ENCODE measurements around the gene DPH7.
"Not testable (repeated sequence)": the region's sequence is repeated elsewhere in the genome, so short reads cannot be mapped to it uniquely, and the experiment has no call there.

DPH7 gene

DNA sequence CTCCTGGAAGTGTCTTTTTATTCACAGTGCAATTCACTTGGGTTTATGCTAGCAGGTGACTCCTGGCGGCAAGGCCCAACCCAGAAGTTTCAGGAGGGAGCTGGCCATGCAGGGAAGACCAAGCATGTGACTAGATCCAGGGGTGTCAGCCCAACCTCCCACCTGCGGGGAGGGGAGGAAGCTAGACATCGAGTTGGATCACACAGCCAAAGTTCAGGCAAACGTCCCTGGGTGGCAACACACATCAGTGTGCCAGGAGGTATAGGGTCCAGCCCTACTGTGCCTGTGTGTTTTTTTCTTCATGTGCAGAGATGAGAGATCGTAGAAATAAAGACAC, 53.8 kb downstream of the DPH7 start:
- peaks cover 7% of the 10 kb centered on the region for H3K4me1 Mint-ChIP-seq
- H3K9me3 Mint-ChIP-seq: no peaks in the 10 kb centered on the region
- H3K27me3 Mint-ChIP-seq: no peaks in the 10 kb centered on the region
- peak overlapping the region; percentile 30 for H3K4me3 Mint-ChIP-seq
- H3K27ac Mint-ChIP-seq: no peak overlapping the region
- no peaks in the 10 kb centered on the region for H3K36me3 Mint-ChIP-seq

DNA sequence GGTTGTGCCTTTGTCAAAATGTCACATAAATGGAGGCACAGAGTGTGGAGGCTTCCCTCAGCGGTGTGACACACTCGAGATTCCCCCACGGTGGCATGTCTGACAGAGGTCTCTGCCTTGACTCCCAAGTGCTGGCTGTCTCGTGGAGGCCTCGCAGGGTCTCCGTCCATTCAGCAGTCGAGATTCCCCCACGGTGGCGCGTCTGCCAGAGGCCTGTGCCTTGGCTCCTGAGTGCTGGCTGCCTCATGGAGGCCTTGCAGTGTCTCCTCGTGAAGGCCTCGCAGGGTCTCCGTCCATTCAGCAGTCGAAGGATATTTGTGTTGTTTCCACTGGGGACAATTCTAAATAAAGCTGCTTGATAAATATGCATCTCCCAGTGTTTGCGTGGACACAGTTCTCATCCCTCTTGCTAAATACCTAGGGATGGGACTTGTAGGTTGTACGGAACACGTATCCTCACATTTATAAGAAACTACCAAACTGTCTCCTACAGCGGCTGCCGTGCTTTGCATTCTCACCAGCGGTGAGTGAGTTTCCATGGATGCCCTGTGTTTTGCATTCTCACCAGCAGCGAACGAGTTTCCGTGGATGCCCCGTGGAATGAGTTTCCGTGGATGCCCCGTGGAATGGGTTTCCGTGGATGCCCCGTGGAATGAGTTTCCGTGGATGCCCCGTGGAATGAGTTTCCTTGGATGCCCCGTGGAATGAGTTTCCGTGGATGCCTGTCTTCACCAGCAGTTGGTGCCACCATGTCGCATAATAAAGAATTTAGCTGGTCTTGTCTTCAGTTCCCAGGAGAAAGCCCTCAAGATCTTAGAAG, 54.4 kb downstream of the DPH7 start:
- H3K27me3 Mint-ChIP-seq: no peaks in the 10 kb centered on the region
- H3K4me1 Mint-ChIP-seq: peaks cover 7% of the 10 kb centered on the region
- no peak overlapping the region for H3K27ac Mint-ChIP-seq
- H3K36me3 Mint-ChIP-seq: no peaks in the 10 kb centered on the region
- no peaks in the 10 kb centered on the region for H3K9me3 Mint-ChIP-seq
- no peak overlapping the region for H3K4me3 Mint-ChIP-seq

DNA sequence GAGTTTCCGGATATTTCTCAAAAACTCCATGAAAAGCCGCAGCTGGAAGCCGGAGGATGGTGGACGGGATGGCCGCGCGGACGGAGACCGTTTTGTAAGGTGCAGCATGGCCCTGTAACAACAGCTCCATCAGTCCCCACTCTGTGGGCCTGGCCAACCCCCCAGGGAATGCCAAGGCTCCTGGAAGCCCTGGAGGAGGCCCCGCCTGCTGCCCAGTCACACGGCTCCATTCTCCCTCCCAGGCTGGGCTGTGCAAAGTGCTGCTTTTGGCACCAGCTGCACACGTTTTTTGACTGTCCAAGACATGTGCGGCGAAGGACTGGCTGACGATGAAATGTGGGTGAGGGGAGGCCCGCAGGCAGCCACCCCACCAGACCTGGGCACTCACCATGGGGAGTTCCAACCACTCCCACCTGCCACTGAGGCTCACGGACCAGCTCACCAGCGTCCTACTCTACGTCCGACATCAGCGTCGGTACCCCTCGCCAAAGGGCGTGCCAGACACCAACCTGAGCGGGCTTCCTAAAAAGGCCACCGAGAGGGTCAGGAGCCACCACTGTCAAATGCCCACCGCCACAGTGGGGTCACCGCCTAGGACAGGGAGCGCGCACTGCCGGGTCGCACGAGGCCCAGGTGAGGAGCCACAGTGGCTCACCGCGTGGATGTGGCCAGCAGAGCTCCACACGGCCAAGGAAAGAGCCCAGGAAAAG, 55.8 kb downstream of the DPH7 start:
- no peaks in the 10 kb centered on the region for H3K36me3 Mint-ChIP-seq
- H3K9me3 Mint-ChIP-seq: no peaks in the 10 kb centered on the region
- H3K4me3 Mint-ChIP-seq: no peak overlapping the region
- peaks cover 7% of the 10 kb centered on the region for H3K4me1 Mint-ChIP-seq
- no peak overlapping the region for H3K27ac Mint-ChIP-seq
- H3K27me3 Mint-ChIP-seq: no peaks in the 10 kb centered on the region

DNA sequence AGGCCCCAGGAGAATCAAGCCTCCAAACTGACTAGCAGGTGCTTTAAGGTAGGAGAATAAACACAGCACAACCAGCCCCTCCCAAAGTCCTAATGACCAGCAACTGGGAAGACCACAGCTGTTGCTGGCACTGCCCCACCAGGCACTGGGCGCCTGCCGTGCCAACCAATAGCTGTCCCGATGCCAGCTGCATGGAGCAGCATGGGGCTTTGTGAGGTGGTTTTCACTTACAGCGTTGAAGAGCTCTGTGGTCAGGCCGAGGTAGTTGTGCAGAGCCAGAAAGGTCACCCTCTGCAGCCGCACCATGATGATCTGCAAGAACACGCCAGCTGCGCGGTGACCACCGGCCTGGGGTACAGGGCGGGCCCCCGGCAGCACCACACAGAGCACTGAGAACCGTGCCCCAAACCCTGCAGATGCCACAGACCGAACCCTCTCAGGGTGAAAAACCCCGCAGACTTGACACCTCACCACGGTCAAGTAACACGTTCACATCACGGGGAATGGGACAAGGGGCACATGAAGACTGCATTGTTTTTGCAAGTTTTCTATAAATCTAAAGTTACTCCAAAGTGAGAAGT, 57.2 kb downstream of the DPH7 start:
- no peak overlapping the region for H3K4me3 Mint-ChIP-seq
- H3K27ac Mint-ChIP-seq: no peak overlapping the region
- no peaks in the 10 kb centered on the region for H3K9me3 Mint-ChIP-seq
- no peaks in the 10 kb centered on the region for H3K36me3 Mint-ChIP-seq
- no peaks in the 10 kb centered on the region for H3K27me3 Mint-ChIP-seq
- H3K4me1 Mint-ChIP-seq: peaks cover 7% of the 10 kb centered on the region

DNA sequence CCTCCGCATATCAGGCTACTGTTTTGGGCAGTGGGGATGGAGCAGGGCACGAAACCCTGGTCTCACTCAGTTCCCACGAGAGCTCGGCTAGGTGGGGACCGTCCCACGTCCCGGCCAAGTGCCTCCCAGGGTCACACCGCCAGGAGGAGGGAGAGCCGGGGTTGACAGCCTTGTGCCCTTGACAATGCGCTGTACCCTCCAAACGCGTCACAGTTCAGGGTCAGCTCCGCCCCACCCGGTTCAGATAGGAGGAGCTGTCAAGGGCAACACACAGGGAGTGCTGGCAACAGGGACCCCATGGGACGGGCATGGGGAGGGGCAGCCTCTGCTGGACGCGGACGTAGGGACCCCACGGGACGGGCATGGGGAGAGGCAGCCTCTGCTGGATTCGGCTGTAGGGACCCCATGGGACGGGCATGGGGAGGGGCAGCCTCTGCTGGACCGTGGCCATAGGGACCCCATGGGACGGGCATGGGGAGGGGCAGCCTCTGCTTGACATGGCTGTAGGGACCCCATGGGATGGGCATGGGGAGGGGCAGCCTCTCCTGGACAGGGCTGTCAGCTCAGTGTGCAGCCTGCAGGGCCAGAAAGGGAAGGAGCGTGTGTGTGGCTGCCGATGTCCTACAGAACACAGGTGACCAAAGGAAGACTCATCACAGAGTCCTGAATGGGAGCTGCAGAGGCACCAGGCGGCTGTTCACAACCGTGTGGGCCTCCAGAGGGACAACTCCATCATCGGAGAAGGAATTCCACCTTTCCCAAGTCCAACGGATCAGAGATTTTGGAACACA, 57.9 kb downstream of the DPH7 start:
- no peak overlapping the region for H3K27ac Mint-ChIP-seq
- H3K9me3 Mint-ChIP-seq: no peaks in the 10 kb centered on the region
- no peak overlapping the region for H3K4me3 Mint-ChIP-seq
- peaks cover 7% of the 10 kb centered on the region for H3K4me1 Mint-ChIP-seq
- H3K36me3 Mint-ChIP-seq: no peaks in the 10 kb centered on the region
- no peaks in the 10 kb centered on the region for H3K27me3 Mint-ChIP-seq

DNA sequence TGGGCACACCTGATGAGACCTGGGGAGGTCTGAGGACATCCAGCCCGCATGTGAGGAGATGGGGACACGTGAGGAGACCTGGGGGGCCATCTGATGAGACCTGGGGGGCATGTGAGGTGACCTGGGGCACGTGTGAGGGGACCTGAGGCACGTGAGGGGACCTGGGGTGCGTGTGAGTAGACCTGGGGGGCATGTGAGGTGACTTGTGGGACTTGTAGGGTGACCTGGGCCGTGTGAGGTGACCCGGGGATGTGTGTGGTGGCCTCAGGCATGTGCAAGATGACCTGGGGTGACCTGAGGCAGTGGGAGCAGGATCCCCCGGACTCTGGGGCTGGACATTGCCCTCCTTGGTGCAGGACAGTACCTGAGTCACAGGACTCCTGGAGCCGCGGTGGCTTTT, 59.2 kb downstream of the DPH7 start:
- Mint-ChIP-seq H3K9me3 (no peaks in the 10 kb centered on the region), H3K27me3 (no peaks in the 10 kb centered on the region), H3K36me3 (no peaks in the 10 kb centered on the region), H3K4me3 (no peak overlapping the region), H3K4me1 (no peaks in the 10 kb centered on the region), H3K27ac (no peak overlapping the region)

DNA sequence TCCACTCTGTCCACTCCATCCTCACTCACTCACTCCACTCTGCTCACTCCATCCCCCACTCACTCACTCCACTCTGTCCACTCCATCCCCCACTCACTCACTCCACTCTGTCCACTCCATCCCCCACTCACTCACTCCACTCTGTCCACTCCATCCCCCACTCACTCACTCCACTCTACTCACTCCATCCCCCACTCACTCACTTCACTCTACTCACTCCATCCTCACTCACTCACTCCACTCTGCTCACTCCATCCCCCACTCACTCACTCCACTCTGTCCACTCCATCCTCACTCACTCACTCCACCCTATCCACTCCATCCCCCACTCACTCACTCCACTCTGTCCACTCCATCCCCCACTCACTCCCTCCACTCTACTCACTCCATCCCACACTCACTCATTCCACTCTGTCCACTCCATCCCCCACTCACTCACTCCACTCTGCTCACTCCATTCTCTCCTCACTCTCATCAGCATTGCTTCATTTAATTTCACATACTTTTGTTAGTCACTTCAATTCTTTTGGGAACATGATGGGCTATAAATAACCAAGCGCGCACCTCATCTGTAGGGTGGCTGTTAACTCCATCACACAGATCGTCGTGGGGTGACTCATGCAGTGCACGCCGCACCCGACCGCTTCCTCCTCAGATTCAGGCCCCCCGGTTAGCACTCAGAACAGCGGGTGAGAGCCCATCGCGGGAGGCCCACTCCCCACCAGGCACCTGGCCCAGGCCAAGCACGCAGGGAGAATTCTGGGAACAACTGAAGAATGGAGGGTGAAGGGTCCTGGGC, 59.9 kb downstream of the DPH7 start:
- H3K4me1 Mint-ChIP-seq, H3K27me3 Mint-ChIP-seq, H3K36me3 Mint-ChIP-seq, H3K9me3 Mint-ChIP-seq, H3K4me3 Mint-ChIP-seq, H3K27ac Mint-ChIP-seq: not testable (repeated sequence)

DNA sequence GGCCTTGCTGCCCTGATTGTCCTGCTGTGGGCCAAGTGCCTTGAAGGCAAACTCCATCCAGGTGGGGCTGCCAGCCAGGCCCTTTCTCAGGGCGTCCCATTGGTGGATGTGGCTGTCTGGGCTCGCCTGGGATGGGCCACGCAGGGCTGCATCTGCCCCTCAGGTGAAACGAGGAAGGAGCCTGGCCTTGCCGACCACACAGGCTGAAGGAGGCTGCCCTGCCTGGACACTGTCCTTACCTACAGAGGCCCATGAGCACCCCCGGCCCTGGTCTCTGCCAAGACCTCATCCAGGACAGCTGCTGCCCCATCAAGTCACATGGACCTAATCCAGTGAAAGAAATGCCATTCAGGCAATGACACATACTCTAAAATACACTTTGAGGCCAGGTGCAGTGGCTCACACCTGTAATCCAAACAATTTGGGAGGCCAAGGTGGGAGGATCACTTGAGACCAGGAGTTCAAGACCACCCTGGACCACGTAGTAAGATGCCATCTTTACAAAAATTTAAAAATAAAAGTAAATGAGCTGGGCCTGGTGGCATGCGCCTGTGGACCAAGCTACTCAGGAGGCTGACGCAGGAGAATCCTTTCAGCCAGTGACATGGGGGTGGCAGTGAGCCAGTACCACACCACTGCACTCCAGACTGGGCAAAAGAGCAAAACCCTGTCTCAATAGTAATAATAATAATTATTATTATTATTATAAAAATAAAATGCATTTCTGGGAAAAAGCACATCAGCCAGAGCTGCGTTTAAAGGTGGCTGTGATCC, 62.4 kb downstream of the DPH7 start:
- Mint-ChIP-seq H3K4me3 (no peak overlapping the region), H3K36me3 (no peaks in the 10 kb centered on the region), H3K27ac (no peak overlapping the region), H3K9me3 (no peaks in the 10 kb centered on the region), H3K27me3 (no peaks in the 10 kb centered on the region), H3K4me1 (peaks cover 5% of the 10 kb centered on the region)

DNA sequence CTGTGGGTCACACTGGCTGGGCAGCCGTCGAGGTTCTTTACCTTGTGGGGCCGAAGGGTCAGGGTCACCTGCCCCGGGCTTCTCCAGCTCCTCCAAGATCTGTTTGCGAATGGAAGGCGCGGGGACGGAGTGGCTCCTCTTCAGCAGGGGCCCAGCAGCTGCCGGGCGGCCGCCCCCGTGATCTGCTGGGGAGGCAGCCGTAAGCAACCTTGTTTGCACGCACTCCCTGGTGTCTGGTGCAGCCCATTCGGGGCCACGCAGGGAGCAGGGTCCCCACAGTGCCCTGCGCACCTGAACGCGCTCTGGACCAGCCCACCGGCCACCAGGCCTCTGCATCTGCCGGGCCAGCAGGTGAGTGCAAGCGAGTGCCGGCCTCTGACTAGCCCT, 63.4 kb downstream of the DPH7 start:
- H3K9me3 Mint-ChIP-seq: no peaks in the 10 kb centered on the region
- H3K36me3 Mint-ChIP-seq: no peaks in the 10 kb centered on the region
- H3K27me3 Mint-ChIP-seq: no peaks in the 10 kb centered on the region
- peaks cover 5% of the 10 kb centered on the region for H3K4me1 Mint-ChIP-seq
- no peak overlapping the region for H3K4me3 Mint-ChIP-seq
- H3K27ac Mint-ChIP-seq: no peak overlapping the region

DNA sequence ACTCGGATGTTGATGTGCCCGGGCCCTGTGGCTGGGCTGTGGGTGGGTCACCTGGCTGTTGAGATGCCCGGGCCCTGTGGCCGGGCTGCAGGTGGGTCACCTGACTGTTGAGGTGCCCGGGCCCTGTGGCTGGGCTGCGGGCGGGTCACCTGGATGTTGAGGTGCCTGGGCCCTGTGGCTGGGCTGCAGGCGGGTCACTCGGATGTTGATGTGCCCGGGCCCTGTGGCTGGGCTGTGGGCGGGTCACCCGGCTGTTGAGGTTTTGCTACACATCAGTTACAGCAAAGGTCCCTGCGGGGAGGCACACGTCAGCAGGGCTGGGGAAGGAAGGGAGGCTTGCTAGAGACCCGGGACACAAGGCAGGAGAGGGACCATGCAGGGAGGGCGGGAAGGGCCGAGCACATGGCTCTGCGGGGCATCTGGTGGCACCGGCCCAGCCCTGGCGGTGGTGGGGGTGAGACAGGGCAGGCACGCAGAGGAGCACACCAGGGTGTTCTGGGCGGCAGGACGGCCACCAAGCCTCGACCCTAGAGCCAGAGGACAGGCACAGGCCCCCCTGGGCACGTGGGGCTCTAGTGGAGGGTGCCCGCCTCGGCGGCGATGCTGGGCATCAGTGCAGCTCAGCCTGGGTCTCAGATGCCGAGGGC, 63.9 kb downstream of the DPH7 start:
- H3K36me3 Mint-ChIP-seq: no peaks in the 10 kb centered on the region
- no peak overlapping the region for H3K4me3 Mint-ChIP-seq
- peaks cover 5% of the 10 kb centered on the region for H3K4me1 Mint-ChIP-seq
- H3K27me3 Mint-ChIP-seq: no peaks in the 10 kb centered on the region
- no peaks in the 10 kb centered on the region for H3K9me3 Mint-ChIP-seq
- H3K27ac Mint-ChIP-seq: no peak overlapping the region

DNA sequence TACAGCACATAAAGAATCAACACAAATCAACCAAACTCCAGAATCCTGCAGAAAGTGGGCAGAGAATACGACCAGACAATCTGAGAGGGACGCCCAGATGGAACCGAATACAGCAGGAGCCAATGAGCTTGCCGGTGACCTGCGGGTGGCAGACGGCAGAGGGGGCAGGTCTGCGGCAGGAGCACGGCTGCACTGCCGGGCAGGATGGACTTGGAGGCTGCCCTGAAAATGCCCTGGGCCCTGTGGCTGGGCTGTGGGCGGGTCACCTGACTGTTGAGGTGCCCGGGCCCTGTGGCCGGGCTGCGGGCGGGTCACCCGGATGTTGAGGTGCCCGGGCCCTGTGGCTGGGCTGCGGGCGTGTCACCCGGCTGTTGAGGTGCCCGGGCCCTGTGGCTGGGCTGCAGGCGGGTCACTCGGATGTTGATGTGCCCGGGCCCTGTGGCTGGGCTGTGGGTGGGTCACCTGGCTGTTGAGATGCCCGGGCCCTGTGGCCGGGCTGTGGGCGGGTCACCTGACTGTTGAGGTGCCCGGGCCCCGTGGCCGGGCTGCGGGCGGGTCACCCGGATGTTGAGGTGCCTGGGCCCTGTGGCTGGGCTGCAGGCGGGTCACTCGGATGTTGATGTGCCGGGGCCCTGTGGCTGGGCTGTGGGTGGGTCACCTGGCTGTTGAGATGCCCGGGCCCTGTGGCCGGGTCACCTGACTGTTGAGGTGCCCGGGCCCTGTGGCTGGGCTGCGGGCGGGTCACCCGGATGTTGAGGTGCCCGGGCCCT, 64.7 kb downstream of the DPH7 start:
- H3K4me1 Mint-ChIP-seq, H3K27me3 Mint-ChIP-seq, H3K27ac Mint-ChIP-seq, H3K9me3 Mint-ChIP-seq, H3K36me3 Mint-ChIP-seq, H3K4me3 Mint-ChIP-seq: not testable (repeated sequence)

DNA sequence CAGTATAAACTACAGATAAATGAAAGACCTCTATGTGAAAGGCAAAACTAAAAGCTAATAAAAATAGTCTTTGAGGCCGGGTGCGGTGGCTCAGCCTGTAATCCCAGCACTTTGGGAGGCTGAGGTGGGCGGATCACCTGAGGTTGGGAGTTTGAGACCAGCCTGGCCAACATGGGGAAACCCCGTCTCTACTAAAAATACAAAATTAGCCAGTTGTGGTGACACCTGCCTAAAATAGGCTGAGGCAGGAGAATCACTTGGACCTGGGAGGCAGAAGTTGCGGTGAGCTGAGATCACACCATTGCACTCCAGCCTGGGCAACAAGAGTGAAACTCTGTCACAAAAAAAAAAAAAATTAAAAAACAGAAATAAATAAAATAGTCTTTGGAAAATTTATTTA, 65.6 kb downstream of the DPH7 start:
- H3K27ac Mint-ChIP-seq: not testable (repeated sequence)

DNA sequence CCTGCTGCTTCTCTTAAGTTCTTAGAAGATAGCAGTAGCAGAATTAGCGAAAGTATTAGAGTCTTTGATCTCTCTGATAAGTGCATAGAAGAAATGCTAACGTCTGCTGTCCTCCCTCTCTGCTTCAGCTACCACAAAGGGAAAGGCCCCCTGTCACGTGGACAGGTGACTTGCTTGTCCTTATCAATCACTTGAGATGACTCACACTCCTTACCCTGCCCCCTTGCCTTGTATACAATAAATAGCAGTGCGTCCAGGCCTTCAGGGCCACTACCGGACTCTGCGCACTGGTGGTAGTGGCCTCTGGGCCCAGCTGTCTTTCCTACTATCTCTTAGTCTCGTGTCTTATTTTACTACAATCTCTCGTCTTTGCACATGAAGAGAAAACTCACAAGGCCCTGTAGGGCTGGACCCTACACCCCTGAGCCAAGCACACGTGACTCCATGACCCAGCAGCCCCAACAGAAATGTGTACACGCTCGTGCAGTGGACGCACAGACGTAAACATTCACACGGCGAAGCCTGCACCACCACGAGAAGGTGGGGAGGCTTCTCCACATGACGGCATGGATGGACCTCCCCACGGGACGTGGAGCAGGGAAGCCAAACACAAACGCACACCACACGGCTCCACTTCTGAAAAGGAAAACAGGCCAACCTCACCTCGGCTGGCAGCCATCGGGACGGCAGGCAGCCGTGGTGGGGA, 66.8 kb downstream of the DPH7 start:
- Mint-ChIP-seq H3K9me3 (no peaks in the 10 kb centered on the region), H3K27me3 (no peaks in the 10 kb centered on the region), H3K4me3 (no peak overlapping the region), H3K27ac (no peak overlapping the region), H3K4me1 (peaks cover 8% of the 10 kb centered on the region), H3K36me3 (no peaks in the 10 kb centered on the region)

More for the DNA sequence above, 65.6 kb downstream of the DPH7 start:
- not testable (repeated sequence) for H3K4me3 Mint-ChIP-seq, H3K9me3 Mint-ChIP-seq, H3K4me1 Mint-ChIP-seq, H3K36me3 Mint-ChIP-seq, H3K27me3 Mint-ChIP-seq
